Stimulated activated CD4-positive, alpha-beta T cell treated with anti-CD3 and anti-CD28 coated beads, Interleukin-4, amount 100 ng/mL, for 48 hours (primary cell): ENCODE results near the gene VSX1.

Experiments used
- DNase-seq, 2 donors: peaks; one replicate each; pipeline ENCODE4 v3.0.0-alpha.2; 2020; ENCODE audit warnings: low read depth in 2 of 2

VSX1 gene

GRCh38 chr20:25087186-25087929, 5.4 kb upstream of the VSX1 start:
- DNase-seq, result no peak

- DNase-seq, result no peak
Measured at GRCh38 chr20:25085756-25086495, 4.0 kb upstream of the VSX1 start.

GRCh38 chr20:25084626-25085187, 2.8 kb upstream of the VSX1 start:
- DNase-seq, result no peak

GRCh38 chr20:25083773-25084625, 2.1 kb upstream of the VSX1 start:
- peak in 1 of 2 donors; percentile 36 for DNase-seq

GRCh38 chr20:25083141-25083772, 1.3 kb upstream of the VSX1 start:
- no peak for DNase-seq

- DNase-seq, result no peak
Measured at GRCh38 chr20:25082498-25082873, 545 bp upstream of the VSX1 start.

- DNase-seq, result no peak
Measured at GRCh38 chr20:25081065-25081729, 744 bp downstream of the VSX1 start.

- no peak for DNase-seq
Measured at GRCh38 chr20:25079171-25079570, 2.8 kb downstream of the VSX1 start.

- DNase-seq, result no peak
Measured at GRCh38 chr20:25078662-25079061, 3.3 kb downstream of the VSX1 start.

GRCh38 chr20:25077610-25078169, 4.3 kb downstream of the VSX1 start:
- DNase-seq, result no peak

- DNase-seq, result no peak
Measured at GRCh38 chr20:25076731-25077609, 5.0 kb downstream of the VSX1 start.

- DNase-seq, result no peak
Measured at GRCh38 chr20:25076201-25076600, 5.7 kb downstream of the VSX1 start.

GRCh38 chr20:25073544-25073943, 8.4 kb downstream of the VSX1 start:
- DNase-seq, result no peak

- no peak for DNase-seq
Measured at GRCh38 chr20:25072226-25072811, 9.6 kb downstream of the VSX1 start.

GRCh38 chr20:25071734-25072133, 10.2 kb downstream of the VSX1 start:
- DNase-seq, result no peak

- no peak for DNase-seq
Measured at GRCh38 chr20:25070821-25071473, 11.0 kb downstream of the VSX1 start.

- no peak for DNase-seq
Measured at GRCh38 chr20:25067102-25067987, 14.6 kb downstream of the VSX1 start.

GRCh38 chr20:25066386-25066785, 15.6 kb downstream of the VSX1 start:
- DNase-seq, result no peak
